GM19395 (cell line): ENCODE results near the gene WDR27.
"Not testable (repeated sequence)": the region's sequence is repeated elsewhere in the genome, so short reads cannot be mapped to it uniquely, and the experiment has no call there.

ENCODE experiments used
- ATAC-seq: cut with Tn5 transposase; IDR thresholded peaks from one replicate; pipeline ENCODE4 v1.9.1; 2021; ENCODE audit warnings: mild to moderate bottlenecking, moderate library complexity; ENCODE audit not compliant: unreplicated experiment

Gene WDR27

GRCh38 chr6:169618526-169619490, 83.0 kb downstream of the WDR27 start:
- ATAC-seq: no peak

- ATAC-seq: no peak
Observed at GRCh38 chr6:169617562-169617961, 84.3 kb downstream of the WDR27 start.

- not testable (repeated sequence) for ATAC-seq
Observed at GRCh38 chr6:169608609-169609008, 93.2 kb downstream of the WDR27 start.

GRCh38 chr6:169604076-169604475, 97.8 kb downstream of the WDR27 start:
- ATAC-seq: no peak

DNA sequence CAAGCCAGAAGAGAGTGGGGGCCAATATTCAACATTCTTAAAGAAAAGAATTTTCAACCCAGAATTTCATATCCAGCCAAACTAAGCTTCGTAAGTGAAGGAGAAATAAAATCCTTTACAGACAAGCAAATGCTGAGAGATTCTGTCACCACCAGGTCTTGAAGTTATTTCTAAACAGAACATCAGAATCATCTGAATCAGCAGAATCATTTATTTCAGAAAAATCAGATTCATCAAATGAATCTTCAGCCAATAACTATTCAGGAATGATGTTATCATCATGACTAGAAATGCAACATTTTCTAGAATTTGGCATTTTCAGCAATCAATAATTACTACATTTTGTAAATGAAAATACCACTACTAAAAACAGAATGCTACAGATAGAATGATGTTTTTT, 100.7 kb downstream of the WDR27 start:
- not testable (repeated sequence) for ATAC-seq

DNA sequence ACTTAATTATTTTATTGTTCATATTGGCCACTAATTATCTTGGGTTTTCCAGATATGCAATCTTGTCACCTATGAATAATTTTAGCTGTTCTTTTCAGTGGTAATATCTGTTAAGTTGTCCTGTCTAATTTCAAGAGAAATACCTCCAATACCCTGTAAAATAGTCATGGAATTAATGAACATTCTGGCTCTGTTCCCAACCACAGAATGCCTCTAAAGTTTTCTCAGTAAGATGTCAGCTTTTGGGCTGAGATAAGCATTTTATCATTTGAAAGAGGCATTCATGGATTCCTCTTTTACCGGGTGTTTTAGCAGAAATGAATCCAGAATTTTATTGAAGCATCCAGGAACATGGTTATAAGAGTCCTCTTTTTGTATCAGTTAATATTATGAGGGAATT, 109.3 kb downstream of the WDR27 start:
- no peak for ATAC-seq

DNA sequence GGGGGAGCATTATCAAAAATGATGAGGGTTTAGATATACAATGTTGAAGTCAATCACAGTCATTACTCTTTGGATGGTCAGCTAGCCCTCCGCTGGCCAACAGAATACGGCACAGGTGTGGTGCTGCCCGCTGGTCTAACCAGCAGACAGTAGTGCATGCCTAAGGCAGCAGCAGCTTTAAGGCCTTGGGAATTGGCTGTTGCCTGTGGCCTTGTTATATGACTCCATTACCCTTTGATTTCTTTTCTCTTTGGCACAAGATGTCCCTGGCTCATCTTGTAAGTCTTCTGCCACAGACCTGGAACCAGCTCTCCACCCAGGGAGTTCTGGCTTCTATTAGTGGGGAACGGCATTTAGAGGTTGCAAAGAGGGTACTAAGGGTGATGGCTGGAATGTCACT, 110.2 kb downstream of the WDR27 start:
- no peak for ATAC-seq

DNA sequence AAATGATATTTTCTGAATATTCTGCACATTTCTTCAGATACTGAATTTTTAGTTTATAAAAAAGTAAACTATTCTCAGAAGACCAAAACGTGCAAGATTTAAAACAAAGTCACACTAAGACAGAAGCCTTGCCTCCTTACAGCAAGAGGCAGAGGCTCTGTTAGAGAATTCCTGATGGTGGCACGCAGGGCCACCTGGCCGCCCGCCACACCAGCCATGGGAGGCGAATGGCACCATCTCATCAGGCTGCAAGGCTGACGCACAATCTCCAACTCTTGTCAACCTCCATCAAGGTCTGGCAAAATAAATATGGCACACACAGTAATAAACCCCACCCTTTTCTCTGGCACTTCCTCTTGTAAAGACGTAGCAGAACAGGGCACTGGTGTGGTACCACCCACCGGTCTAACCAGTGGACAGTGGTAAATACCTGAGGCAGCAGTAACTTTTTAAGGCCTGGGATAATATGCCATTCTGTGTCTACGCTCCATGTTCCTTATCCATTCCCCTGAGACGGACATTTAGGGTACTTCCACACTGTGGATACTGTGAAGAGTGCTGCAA, 111.4 kb downstream of the WDR27 start:
- ATAC-seq: no peak

- peak; percentile 71 for ATAC-seq
Observed at GRCh38 chr6:169589699-169590257, 112.1 kb downstream of the WDR27 start.

DNA sequence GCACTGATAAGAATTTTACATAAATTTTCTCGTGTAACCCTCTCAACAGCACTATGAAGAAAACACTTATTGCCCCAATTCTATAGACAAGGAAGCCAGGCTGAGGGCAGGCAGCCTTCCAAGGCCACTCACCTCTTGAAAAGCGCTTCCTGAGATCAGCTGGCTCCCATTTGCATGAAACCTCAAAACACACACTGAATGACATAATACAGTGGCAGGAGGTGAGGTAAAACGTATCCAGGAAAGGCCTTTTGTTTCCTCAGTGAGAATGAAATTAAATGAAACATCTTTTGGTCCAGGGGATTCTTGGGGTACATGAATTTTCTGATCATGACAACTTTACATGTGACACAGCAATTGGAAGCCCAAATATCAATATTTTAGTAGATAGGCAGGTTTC, 112.5 kb downstream of the WDR27 start:
- peak; percentile 84 for ATAC-seq

GRCh38 chr6:169587975-169588374, 113.9 kb downstream of the WDR27 start:
- ATAC-seq: no peak

DNA sequence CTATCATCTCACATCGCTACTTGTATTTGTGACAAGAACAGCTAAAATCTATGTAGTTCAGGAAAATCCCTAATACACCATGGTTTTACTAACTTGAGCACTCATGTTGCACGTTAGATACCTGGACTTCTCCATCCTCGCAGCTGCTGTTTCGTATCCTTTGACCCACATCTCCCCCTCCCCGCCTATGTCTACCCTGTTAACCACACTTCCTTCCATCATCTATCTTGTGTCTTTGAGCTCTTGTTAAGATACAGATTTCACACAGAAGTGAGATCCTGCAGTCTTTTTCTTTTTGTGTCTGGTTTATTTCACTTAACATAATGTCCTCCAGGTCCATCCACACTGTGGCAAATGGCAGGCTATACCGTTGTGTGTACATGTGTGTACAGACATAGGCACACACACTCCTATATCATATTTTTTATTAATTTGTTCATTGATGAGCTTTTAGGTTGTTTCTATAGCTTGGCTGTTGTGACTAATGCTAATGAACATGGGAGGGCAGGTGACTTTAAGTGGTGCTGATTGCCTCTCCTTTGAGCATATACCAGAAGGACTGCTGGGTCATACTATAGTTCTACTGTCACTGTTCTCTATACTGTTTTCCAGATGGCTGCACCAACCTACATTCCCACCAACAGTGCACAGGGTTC, 117.8 kb downstream of the WDR27 start:
- ATAC-seq: peak; percentile 51

DNA sequence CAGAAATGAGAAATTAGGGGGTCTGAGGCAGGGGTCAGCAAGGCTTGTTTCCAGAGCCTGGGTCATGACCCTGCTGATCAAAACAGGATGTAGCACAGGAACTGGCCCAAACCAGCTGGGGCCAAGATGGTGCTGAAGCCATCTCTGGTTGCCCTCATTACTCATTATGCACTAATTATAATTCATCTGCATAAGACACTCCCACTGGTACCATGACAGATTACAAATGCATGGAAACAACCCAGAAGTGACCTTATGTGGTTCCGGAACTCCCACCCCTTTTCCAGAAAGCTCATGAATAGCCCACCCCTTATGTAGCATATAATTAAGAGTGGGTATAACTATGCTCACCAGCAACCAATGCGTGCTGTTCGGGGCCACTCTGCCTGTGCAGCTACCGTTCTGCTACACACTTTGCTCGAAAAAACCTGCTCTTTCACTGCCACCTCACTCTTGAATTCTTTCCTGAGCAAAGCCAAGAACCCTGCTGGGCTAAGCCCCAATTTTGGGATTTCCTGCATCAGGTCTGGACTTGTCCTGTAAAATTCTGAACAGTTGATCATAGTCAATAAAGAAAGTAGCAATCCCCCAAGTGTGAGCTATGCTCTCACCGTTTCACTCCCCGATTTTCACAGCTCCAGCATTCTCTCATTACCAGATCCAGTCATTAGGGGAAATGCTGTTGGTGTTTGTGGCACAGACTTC, 122.3 kb downstream of the WDR27 start:
- no peak for ATAC-seq

- ATAC-seq: no peak
Observed at GRCh38 chr6:169577974-169578373, 123.9 kb downstream of the WDR27 start.

GRCh38 chr6:169577236-169577635, 124.6 kb downstream of the WDR27 start:
- no peak for ATAC-seq

- no peak for ATAC-seq
Observed at GRCh38 chr6:169575821-169576220, 126.0 kb downstream of the WDR27 start.

DNA sequence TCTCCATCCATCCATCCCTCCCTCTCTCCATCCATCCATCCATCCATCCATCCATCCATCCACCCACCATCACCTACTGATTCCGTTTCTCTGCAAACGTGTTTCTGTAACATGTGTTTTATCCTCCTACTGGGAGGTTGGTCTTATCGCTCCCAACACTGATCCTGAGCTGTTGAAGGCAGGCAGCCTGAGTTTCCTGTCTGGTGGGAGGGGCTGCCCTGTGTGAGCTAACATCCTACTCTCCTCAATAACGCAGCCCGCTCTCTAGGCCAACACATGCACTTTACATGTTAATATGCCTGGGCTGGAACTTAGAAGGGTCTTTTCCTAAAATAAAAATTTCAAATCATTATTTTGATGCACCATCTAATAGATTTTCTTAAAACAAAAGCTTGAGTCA, 126.5 kb downstream of the WDR27 start:
- ATAC-seq: no peak

- ATAC-seq: no peak
Observed at GRCh38 chr6:169574420-169574819, 127.4 kb downstream of the WDR27 start.

DNA sequence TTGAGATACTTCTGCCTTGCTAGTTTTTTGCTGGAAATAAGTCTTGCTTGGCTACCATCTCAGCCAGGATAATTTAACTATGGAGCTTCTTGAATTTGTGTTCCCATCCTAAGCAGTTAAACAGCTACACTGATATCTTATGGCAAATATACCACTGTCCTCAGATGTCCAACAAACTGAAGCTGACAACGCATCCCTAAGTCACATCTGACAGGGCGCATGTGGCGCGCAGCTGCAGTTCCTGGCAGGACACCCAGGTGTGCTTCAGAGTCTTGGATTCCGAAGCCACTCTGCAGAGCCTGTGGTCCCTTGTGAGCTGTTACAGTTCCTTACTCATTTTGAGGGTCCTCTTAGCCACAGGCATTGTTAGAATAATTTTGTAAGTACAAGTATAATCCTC, 127.9 kb downstream of the WDR27 start:
- no peak for ATAC-seq

DNA sequence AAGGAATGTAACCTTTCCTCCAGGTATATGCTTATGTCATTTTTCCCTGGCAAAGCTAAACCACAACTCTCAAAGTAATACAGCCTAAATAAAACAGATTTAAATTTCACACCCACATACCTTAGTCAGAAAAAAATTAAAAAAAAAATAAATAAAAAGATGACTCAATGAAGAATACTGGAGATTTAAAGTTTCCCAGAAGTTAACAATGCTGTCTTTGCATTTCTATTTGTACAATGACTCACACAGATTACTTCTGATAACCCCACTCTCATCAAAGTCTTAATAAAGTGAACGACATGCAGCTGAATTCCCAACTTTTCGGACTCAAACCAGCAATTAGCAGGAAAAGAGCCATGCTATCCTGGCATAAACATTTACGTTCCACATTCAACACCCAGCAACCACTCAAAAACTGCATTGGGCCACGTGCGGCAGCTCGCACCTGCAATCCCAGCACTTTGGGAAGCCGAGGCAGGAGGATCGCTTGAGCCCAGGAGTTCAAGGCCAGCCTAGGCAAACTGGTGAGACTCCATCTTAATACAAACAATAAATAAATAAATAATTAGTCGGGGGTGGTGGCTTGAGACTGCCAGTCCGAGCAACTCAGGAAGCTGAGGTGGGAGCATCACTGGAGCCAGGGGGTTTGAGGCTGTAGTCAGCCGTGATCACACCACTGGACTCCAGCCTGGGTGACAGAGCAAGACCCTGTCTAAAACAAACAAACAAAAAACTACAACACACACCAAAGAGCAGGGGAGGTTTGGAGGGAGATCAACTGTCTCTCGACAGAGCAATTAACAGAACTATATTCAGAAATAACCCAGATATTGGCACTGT, 130.5 kb downstream of the WDR27 start:
- no peak for ATAC-seq
